Testis (tissue), 2 donors: ENCODE results near the gene TEX12.

Experiments used
- CTCF ChIP-seq, 3 experiments: fragments of 450-650 bp in 2 of 3; fragments of 200-600 bp in 1 of 3; sonication (generic) in 1 of 3; IDR thresholded peaks; one replicate each; pipeline ENCODE4 v1.5.1; 2016 to 2019; ENCODE audit warnings: antibody characterized with exemption in 3 of 3, mild to moderate bottlenecking in 2 of 3, moderate library complexity in 1 of 3
- POLR2A ChIP-seq: fragments of 450-650 bp; IDR thresholded peaks from one replicate; pipeline ENCODE4 v1.6.1; 2017; ENCODE audit warnings: antibody characterized with exemption, mild to moderate bottlenecking, moderate library complexity

- TF ChIP-seq CTCF (IDR thresholded peaks at IDR 0.05): no peak
- TF ChIP-seq POLR2A: no peak
Measured at GRCh38 chr11:112127056-112127455, 40.1 kb upstream of the TEX12 start.
